Measurements from ENCODE around the gene OR4N5. TPM values are rescaled to one million over a fixed set of nuclear protein-coding genes. Genes with fewer than 3 reads are reported as not detected.

Gene OR4N5
- total RNA-seq, 1 experiment from 2014 or later = not detected

DNA sequence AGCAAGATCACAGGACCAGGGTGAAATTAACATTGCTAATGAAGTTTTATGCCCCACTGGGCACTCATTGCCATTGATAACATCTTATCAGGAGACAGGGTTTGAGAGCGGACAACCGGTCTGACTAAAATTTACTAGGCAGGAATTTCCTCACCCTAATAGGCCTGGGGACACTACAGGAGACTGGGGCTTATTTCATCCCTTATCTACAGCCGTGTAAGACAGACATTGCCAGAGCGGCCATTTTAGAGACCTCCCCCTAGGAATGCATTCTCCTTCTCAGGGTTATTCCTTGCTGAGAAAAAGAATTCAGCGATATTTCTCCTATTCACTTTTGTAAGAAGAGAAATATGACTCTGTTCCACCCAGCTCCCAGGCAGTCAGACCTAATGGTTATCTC, 19.8 kb upstream of the OR4N5 start:
- no peaks in the 10 kb centered on the region for H3K36me3 ChIP-seq (ENCODE audit: low read depth, low read length)
- ATAC-seq (no peak), DNase-seq (no peak)
- H3K27ac ChIP-seq (ENCODE audit: low read length) = no peak overlapping the region
- no peaks in the 10 kb centered on the region for H3K9me2 ChIP-seq (replicated peaks; ENCODE audit: low read length)
- H3K4me3 ChIP-seq (ENCODE audit: low read length) = no peak overlapping the region
- ChIA-PET POLR2A (ENCODE audit: unreplicated experiment) (no interaction called here), CTCF (no interaction called here)
- BruUV-seq (replicated peaks) = no TSS peak
- no peak overlapping the region for H2AFZ ChIP-seq (ENCODE audit: low read length)
- no peaks in the 10 kb centered on the region for H4K20me1 ChIP-seq (ENCODE audit: low read length)
- H3F3A ChIP-seq (ENCODE audit: low read length, unreplicated experiment) = no peaks in the 10 kb centered on the region
- H3K27me3 ChIP-seq (ENCODE audit: low read length) = no peaks in the 10 kb centered on the region
- peaks cover 23% of the 10 kb centered on the region; the same call in 1 of the 2 replicates for H3K9me3 ChIP-seq (ENCODE audit: low read length)
- no peak overlapping the region for H3K4me2 ChIP-seq (ENCODE audit: low read length)
- H3K4me1 ChIP-seq (ENCODE audit: insufficient read depth, low read length) = no peaks in the 10 kb centered on the region
- no peaks in the 10 kb centered on the region for H3K79me2 ChIP-seq (ENCODE audit: low read length)
- TF ChIP-seq, protein P1, sequence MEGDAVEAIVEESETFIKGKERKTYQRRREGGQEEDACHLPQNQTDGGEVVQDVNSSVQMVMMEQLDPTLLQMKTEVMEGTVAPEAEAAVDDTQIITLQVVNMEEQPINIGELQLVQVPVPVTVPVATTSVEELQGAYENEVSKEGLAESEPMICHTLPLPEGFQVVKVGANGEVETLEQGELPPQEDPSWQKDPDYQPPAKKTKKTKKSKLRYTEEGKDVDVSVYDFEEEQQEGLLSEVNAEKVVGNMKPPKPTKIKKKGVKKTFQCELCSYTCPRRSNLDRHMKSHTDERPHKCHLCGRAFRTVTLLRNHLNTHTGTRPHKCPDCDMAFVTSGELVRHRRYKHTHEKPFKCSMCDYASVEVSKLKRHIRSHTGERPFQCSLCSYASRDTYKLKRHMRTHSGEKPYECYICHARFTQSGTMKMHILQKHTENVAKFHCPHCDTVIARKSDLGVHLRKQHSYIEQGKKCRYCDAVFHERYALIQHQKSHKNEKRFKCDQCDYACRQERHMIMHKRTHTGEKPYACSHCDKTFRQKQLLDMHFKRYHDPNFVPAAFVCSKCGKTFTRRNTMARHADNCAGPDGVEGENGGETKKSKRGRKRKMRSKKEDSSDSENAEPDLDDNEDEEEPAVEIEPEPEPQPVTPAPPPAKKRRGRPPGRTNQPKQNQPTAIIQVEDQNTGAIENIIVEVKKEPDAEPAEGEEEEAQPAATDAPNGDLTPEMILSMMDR (conservative IDR thresholded peaks at IDR 0.05; ENCODE audit: low read depth, low read length) = no peak
- TF ChIP-seq EZH2phosphoT487 (IDR thresholded peaks at IDR 0.05; ENCODE audit: borderline replicate concordance, low read length) (no peak), EZH2 (IDR thresholded peaks at IDR 0.05; ENCODE audit: low read length, unreplicated experiment) (no peak)
- intact Hi-C loops (cut with micrococcal nuclease) = no loop called here
- H3K9ac ChIP-seq (ENCODE audit: low read length) = no peak overlapping the region

DNA sequence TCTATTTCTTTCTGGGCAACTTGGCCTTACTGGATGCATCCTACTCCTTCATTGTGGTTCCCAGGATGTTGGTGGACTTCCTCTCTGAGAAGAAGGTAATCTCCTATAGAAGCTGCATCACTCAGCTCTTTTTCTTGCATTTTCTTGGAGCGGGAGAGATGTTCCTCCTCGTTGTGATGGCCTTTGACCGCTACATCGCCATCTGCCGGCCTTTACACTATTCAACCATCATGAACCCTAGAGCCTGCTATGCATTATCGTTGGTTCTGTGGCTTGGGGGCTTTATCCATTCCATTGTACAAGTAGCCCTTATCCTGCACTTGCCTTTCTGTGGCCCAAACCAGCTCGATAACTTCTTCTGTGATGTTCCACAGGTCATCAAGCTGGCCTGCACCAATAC, 5.3 kb downstream of the OR4N5 start:
- no TSS peak for BruUV-seq (replicated peaks)
- no peaks in the 10 kb centered on the region for H3F3A ChIP-seq (ENCODE audit: low read length, unreplicated experiment)
- no peaks in the 10 kb centered on the region for H4K20me1 ChIP-seq (ENCODE audit: low read length)
- ChIA-PET POLR2A (ENCODE audit: unreplicated experiment) (no interaction called here), CTCF (no interaction called here)
- ATAC-seq (no peak), DNase-seq (peak; percentile 14)
- H3K4me3 ChIP-seq (ENCODE audit: low read length) = no peak overlapping the region
- intact Hi-C loops (cut with micrococcal nuclease) = no loop called here
- no peaks in the 10 kb centered on the region for H3K4me1 ChIP-seq (ENCODE audit: insufficient read depth, low read length)
- no peaks in the 10 kb centered on the region for H3K9me3 ChIP-seq (ENCODE audit: low read length)
- no peak overlapping the region for H3K9ac ChIP-seq (ENCODE audit: low read length)
- no peaks in the 10 kb centered on the region for H3K9me2 ChIP-seq (replicated peaks; ENCODE audit: low read length)
- no peaks in the 10 kb centered on the region for H3K36me3 ChIP-seq (ENCODE audit: low read depth, low read length)
- H3K4me2 ChIP-seq (ENCODE audit: low read length) = no peak overlapping the region
- no peak for TF ChIP-seq EZH2 (IDR thresholded peaks at IDR 0.05; ENCODE audit: low read length, unreplicated experiment)
- TF ChIP-seq, protein P1 (conservative IDR thresholded peaks at IDR 0.05; ENCODE audit: low read depth, low read length) = peak; percentile 48; the same call in 1 of the 2 replicates
- H3K27me3 ChIP-seq (ENCODE audit: low read length) = peaks cover 21% of the 10 kb centered on the region
- no peak overlapping the region for H2AFZ ChIP-seq (ENCODE audit: low read length)
- no peak overlapping the region for H3K27ac ChIP-seq (ENCODE audit: low read length)
- no peaks in the 10 kb centered on the region for H3K79me2 ChIP-seq (ENCODE audit: low read length)

DNA sequence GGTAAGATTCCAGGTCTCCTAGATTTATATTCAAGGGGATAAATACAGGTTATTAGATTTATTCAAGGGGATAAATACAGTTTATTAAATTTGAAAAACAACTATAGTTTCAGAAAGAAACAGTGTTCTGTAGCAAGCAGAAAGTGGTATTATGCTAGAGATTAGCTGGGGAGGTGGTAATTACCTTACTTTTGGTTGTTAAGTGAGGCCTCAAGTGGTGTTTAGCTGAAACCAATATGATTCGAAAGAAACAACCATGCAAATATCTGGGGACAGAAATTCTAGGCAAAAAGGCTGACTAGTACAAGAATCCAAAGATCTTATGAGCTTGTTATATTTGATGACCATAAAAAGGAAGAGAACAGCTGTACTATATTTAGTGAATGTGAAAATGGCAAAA, 6.2 kb downstream of the OR4N5 start:
- Histone ChIP-seq H4K20me1 (ENCODE audit: low read length) (no peaks in the 10 kb centered on the region), H3K4me2 (ENCODE audit: low read length) (no peak overlapping the region), H3F3A (ENCODE audit: low read length, unreplicated experiment) (no peaks in the 10 kb centered on the region), H3K27me3 (ENCODE audit: low read length) (peaks cover 16% of the 10 kb centered on the region), H3K27ac (ENCODE audit: low read length) (no peak overlapping the region), H3K36me3 (ENCODE audit: low read depth, low read length) (no peaks in the 10 kb centered on the region), H3K79me2 (ENCODE audit: low read length) (no peaks in the 10 kb centered on the region), H3K4me3 (ENCODE audit: low read length) (no peak overlapping the region), H3K9ac (ENCODE audit: low read length) (no peak overlapping the region), H3K9me2 (replicated peaks; ENCODE audit: low read length) (no peaks in the 10 kb centered on the region), H3K4me1 (ENCODE audit: insufficient read depth, low read length) (no peaks in the 10 kb centered on the region), H2AFZ (ENCODE audit: low read length) (no peak overlapping the region), H3K9me3 (ENCODE audit: low read length) (no peaks in the 10 kb centered on the region)
- ATAC-seq (no peak), DNase-seq (no peak)
- TF ChIP-seq, protein P1 (conservative IDR thresholded peaks at IDR 0.05; ENCODE audit: low read depth, low read length) = no peak
- TF ChIP-seq EZH2phosphoT487 (IDR thresholded peaks at IDR 0.05; ENCODE audit: borderline replicate concordance, low read length) (no peak), EZH2 (IDR thresholded peaks at IDR 0.05; ENCODE audit: low read length, unreplicated experiment) (no peak)
- POLR2A ChIA-PET (ENCODE audit: unreplicated experiment) = no interaction called here
- CTCF ChIA-PET = no interaction called here
- BruUV-seq (replicated peaks) = no TSS peak
- intact Hi-C loops (cut with micrococcal nuclease) = no loop called here
